Neural progenitor cell (in vitro differentiated cells): Measurements from ENCODE around the gene GNAI1. TPM values are rescaled to one million over a fixed set of nuclear protein-coding genes. Genes with fewer than 3 reads are reported as not detected.
A peak's percentile ranks its signal among the peaks of the same experiment; 100 is the strongest.

Experiments
- DNase-seq: peaks from one replicate; pipeline ENCODE4 v3.0.0-alpha.2; 2016; ENCODE audit warnings: low spot score
- H2AFZ ChIP-seq: fragments of 200-600 bp; sonication (generic); replicated peaks from 2 replicates; pipeline ENCODE4 v1.6.1; 2016; ENCODE audit warnings: antibody characterized with exemption
- H3F3A ChIP-seq: fragments of 200-600 bp; sonication (generic); 2 replicates; pipeline ENCODE4 v1.6.1; 2016; ENCODE audit warnings: antibody characterized with exemption, low read depth
- H3K27ac ChIP-seq: fragments of 200-600 bp; sonication (generic); 2 replicates; pipeline ENCODE4 v1.5.1; 2016; ENCODE audit warnings: mild to moderate bottlenecking
- H3K27me3 ChIP-seq: fragments of 200-600 bp; sonication (generic); 2 replicates; pipeline ENCODE4 v1.6.1; 2016; ENCODE audit warnings: mild to moderate bottlenecking, moderate library complexity
- H3K36me3 ChIP-seq: fragments of 200-600 bp; sonication (generic); 2 replicates; pipeline ENCODE4 v1.5.1; 2016
- H3K4me1 ChIP-seq: fragments of 200-600 bp; sonication (generic); 2 replicates; pipeline ENCODE4 v1.6.1; 2016; ENCODE audit warnings: mixed run types
- H3K4me2 ChIP-seq: fragments of 200-600 bp; sonication (generic); 2 replicates; pipeline ENCODE4 v1.6.1; 2016
- H3K4me3 ChIP-seq: fragments of 200-600 bp; sonication (generic); 2 replicates; pipeline ENCODE4 v1.5.1; 2016
- H3K79me2 ChIP-seq: fragments of 200-600 bp; sonication (generic); 2 replicates; pipeline ENCODE4 v1.6.1; 2016; ENCODE audit warnings: low read depth
- H3K9ac ChIP-seq: fragments of 200-600 bp; sonication (generic); 2 replicates; pipeline ENCODE4 v1.6.1; 2016
- H3K9me3 ChIP-seq: fragments of 200-600 bp; sonication (generic); 2 replicates; pipeline ENCODE4 v1.5.1; 2016; ENCODE audit warnings: low read depth
- H4K20me1 ChIP-seq: fragments of 200-600 bp; sonication (generic); 2 replicates; pipeline ENCODE4 v1.6.1; 2016; ENCODE audit warnings: low read depth
- H3K27ac Mint-ChIP-seq: 3 replicates; pipeline ENCODE4 v1.8.0; 2021; ENCODE audit warnings: mixed read lengths
- H3K27me3 Mint-ChIP-seq: 2 replicates; pipeline ENCODE4 v1.8.0; 2022; ENCODE audit warnings: low read depth, mild to moderate bottlenecking, inconsistent platforms, moderate library complexity, mixed read lengths; ENCODE audit not compliant: insufficient read depth
- H3K36me3 Mint-ChIP-seq: 3 replicates; pipeline ENCODE4 v1.8.0; 2021; ENCODE audit warnings: mixed read lengths
- H3K4me1 Mint-ChIP-seq: 3 replicates; pipeline ENCODE4 v1.8.0; 2021; ENCODE audit warnings: mixed read lengths
- H3K4me3 Mint-ChIP-seq: 3 replicates; pipeline ENCODE4 v1.8.0; 2021; ENCODE audit warnings: mild to moderate bottlenecking, moderate library complexity, mixed read lengths
- H3K9me3 Mint-ChIP-seq: 3 replicates; pipeline ENCODE4 v1.8.0; 2020; ENCODE audit warnings: mixed read lengths
- CTCF ChIP-seq: fragments of 200-600 bp; sonication (generic); IDR thresholded peaks from 2 replicates; pipeline ENCODE4 v1.5.1; 2017; ENCODE audit warnings: antibody characterized with exemption, mild to moderate bottlenecking
- EZH2 ChIP-seq: fragments of 200-600 bp; sonication (generic); IDR thresholded peaks from 2 replicates; pipeline ENCODE4 v1.6.1; 2017; ENCODE audit warnings: antibody characterized with exemption, mild to moderate bottlenecking, moderate library complexity
- EZH2phosphoT487 ChIP-seq: fragments of 200-600 bp; sonication (generic); IDR thresholded peaks from 2 replicates; pipeline ENCODE4 v1.6.1; 2017; ENCODE audit warnings: antibody characterized with exemption
- total RNA-seq: library from RNA; depleted of rRNA; stranded (reverse); fragments of >200 nt; gene quantifications from 2 replicates; pipeline ENCODE4 v1.2.3, GENCODE V29; 2015; ENCODE audit warnings: low replicate concordance

The GNAI1 gene
- total RNA-seq, 1 donor from 2014 or later: 91.3 TPM

DNA sequence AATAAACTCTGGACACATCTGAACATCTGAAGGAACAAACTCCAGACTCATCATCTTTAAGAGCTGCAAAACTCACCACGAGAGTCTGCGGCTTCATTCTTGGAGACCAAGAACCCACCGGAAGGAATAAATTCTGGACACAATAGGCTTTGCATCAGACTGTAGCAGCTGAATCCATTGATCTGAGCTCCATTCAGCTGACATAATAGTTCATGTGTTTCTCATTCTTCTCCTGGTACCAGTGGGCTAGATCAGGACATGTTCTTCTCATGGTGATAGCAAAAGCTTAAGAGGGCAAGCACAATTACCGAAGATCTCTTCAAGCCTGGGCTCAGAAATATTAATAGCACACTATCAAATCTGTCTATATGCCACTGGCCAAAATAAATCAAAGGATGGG, 20.5 kb upstream of the GNAI1 start:
- H3K27ac Mint-ChIP-seq: no peak overlapping the region
- H3K4me1 Mint-ChIP-seq: no peaks in the 10 kb centered on the region
- Histone ChIP-seq H2AFZ (peak overlapping the region; percentile 46), H3K4me2 (no peak overlapping the region), H4K20me1 (no peaks in the 10 kb centered on the region), H3K79me2 (no peaks in the 10 kb centered on the region), H3K9ac (no peak overlapping the region), H3K27ac (no peak overlapping the region), H3K4me3 (no peak overlapping the region), H3K27me3 (no peaks in the 10 kb centered on the region), H3K4me1 (no peaks in the 10 kb centered on the region), H3K36me3 (no peaks in the 10 kb centered on the region), H3K9me3 (no peaks in the 10 kb centered on the region), H3F3A (no peaks in the 10 kb centered on the region)
- no peak for DNase-seq
- H3K36me3 Mint-ChIP-seq: no peaks in the 10 kb centered on the region
- H3K4me3 Mint-ChIP-seq: no peak overlapping the region
- peaks cover 2% of the 10 kb centered on the region for H3K27me3 Mint-ChIP-seq
- TF ChIP-seq EZH2phosphoT487 (no peak), EZH2 (no peak), CTCF (no peak)
- H3K9me3 Mint-ChIP-seq: no peaks in the 10 kb centered on the region

GRCh38 chr7:80124526-80125264, 9.9 kb upstream of the GNAI1 start:
- H3K36me3 ChIP-seq: no peaks in the 10 kb centered on the region
- Mint-ChIP-seq H3K27ac (no peak overlapping the region), H3K36me3 (no peaks in the 10 kb centered on the region), H3K9me3 (no peaks in the 10 kb centered on the region), H3K4me1 (peaks cover 18% of the 10 kb centered on the region), H3K4me3 (no peak overlapping the region), H3K27me3 (peaks cover 3% of the 10 kb centered on the region)
- no peak overlapping the region for H2AFZ ChIP-seq
- peak; percentile 68 for DNase-seq
- H3K4me3 ChIP-seq: no peak overlapping the region
- no peak overlapping the region for H3K9ac ChIP-seq
- H4K20me1 ChIP-seq: no peaks in the 10 kb centered on the region
- no peaks in the 10 kb centered on the region for H3K9me3 ChIP-seq
- H3K4me1 ChIP-seq: peaks cover 49% of the 10 kb centered on the region
- peak overlapping the region; percentile 50 for H3K4me2 ChIP-seq
- no peak for TF ChIP-seq CTCF
- no peak for TF ChIP-seq EZH2
- no peak for TF ChIP-seq EZH2phosphoT487
- no peaks in the 10 kb centered on the region for H3K79me2 ChIP-seq
- no peaks in the 10 kb centered on the region for H3K27me3 ChIP-seq
- H3F3A ChIP-seq: peaks cover 24% of the 10 kb centered on the region
- H3K27ac ChIP-seq: peak overlapping the region; percentile 39

GRCh38 chr7:80127412-80128160, 7.0 kb upstream of the GNAI1 start:
- H4K20me1 ChIP-seq: no peaks in the 10 kb centered on the region
- H3K36me3 ChIP-seq: no peaks in the 10 kb centered on the region
- no peak overlapping the region for H3K4me3 ChIP-seq
- TF ChIP-seq EZH2phosphoT487 (no peak), CTCF (no peak), EZH2 (no peak)
- peaks cover 3% of the 10 kb centered on the region for H3K27me3 Mint-ChIP-seq
- H3K4me1 ChIP-seq: peaks cover 50% of the 10 kb centered on the region
- H3K4me2 ChIP-seq: peak overlapping the region; percentile 60
- H3F3A ChIP-seq: peaks cover 24% of the 10 kb centered on the region
- H3K9me3 Mint-ChIP-seq: no peaks in the 10 kb centered on the region
- no peak overlapping the region for H2AFZ ChIP-seq
- H3K27me3 ChIP-seq: no peaks in the 10 kb centered on the region
- no peaks in the 10 kb centered on the region for H3K36me3 Mint-ChIP-seq
- peak; percentile 89 for DNase-seq
- no peaks in the 10 kb centered on the region for H3K9me3 ChIP-seq
- peaks cover 18% of the 10 kb centered on the region for H3K4me1 Mint-ChIP-seq
- no peak overlapping the region for H3K27ac Mint-ChIP-seq
- H3K9ac ChIP-seq: no peak overlapping the region
- H3K79me2 ChIP-seq: no peaks in the 10 kb centered on the region
- no peak overlapping the region for H3K4me3 Mint-ChIP-seq
- peak overlapping the region; percentile 65 for H3K27ac ChIP-seq
